Measurements from ENCODE around the gene PARK7.

Gene PARK7

DNA sequence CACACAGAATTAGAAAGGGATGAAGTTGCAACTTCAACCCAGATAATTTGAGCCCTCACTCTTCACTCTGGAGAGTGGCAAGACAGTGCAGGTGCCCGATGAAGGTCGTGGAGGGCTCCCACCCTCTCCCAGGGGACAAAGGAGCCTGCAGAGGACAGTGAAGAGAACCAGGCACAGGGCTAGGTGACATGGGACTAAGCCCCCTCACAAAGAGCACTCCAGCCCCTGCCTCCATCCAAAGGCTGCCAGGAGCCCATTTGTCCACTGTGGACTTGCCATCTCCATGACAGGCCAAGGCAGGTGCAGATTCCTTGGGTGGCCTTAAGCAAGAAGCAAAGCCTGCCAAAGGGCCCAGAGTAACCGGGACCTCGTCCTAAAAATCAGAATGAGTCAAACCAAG lies 49.5 kb downstream of the PARK7 start:
- no peak overlapping the region for H3K4me3 Mint-ChIP-seq
- H3K27ac Mint-ChIP-seq = no peak overlapping the region
- peaks cover 26% of the 10 kb centered on the region for H3K4me1 Mint-ChIP-seq
- TF ChIP-seq, protein P1, sequence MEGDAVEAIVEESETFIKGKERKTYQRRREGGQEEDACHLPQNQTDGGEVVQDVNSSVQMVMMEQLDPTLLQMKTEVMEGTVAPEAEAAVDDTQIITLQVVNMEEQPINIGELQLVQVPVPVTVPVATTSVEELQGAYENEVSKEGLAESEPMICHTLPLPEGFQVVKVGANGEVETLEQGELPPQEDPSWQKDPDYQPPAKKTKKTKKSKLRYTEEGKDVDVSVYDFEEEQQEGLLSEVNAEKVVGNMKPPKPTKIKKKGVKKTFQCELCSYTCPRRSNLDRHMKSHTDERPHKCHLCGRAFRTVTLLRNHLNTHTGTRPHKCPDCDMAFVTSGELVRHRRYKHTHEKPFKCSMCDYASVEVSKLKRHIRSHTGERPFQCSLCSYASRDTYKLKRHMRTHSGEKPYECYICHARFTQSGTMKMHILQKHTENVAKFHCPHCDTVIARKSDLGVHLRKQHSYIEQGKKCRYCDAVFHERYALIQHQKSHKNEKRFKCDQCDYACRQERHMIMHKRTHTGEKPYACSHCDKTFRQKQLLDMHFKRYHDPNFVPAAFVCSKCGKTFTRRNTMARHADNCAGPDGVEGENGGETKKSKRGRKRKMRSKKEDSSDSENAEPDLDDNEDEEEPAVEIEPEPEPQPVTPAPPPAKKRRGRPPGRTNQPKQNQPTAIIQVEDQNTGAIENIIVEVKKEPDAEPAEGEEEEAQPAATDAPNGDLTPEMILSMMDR (IDR thresholded peaks at IDR 0.05) = no peak
- no peak for DNase-seq
- no peaks in the 10 kb centered on the region for H3K27me3 Mint-ChIP-seq (ENCODE audit: low read depth, poor library complexity)
- H3K36me3 Mint-ChIP-seq (ENCODE audit: low read depth) = peaks cover 20% of the 10 kb centered on the region
- no peaks in the 10 kb centered on the region for H3K9me3 Mint-ChIP-seq

DNA sequence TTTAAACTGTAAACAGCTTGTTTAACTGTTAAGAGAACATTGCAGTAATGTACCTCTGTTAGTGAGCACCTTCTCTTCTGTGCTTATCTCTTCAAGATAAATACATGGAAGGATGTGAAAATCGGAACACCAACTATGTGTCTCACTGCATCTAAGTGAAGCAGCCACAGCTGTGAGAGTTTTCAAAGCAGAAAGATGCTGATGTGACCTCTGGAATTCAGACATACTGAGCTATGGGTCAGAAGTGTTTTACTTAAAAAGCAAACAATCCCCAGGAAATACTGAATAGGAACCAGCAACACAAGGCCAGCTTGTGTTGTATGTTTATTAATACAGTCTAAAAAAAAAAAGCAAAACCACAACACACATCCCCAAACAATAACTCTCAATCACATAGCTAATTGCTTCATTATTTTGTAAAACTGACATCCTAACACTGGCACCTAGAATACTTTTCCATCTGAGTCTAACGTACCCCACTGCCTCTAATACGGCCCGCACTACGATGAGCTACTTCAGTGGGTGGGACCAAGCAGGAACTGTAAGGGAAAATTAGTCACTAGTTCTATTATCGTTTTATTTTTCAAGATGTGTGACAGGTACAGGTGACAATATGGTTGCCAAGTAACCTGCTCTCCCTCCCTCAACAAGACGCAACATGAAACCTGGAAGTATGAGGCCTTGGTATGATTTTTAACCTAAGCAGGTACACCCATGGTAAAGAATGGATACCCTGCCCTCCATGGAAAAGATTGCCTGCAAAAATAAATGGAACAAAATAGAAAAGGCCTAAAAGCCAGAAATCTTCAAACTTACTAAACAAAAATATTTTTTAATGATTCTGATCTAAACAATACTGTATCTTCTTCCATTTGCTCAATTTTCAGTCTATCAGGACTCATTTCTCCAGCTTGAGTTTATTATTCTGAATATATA lies 50.7 kb downstream of the PARK7 start:
- Mint-ChIP-seq H3K4me3 (no peak overlapping the region), H3K36me3 (ENCODE audit: low read depth) (peaks cover 20% of the 10 kb centered on the region), H3K9me3 (no peaks in the 10 kb centered on the region), H3K27ac (no peak overlapping the region), H3K27me3 (ENCODE audit: low read depth, poor library complexity) (no peaks in the 10 kb centered on the region), H3K4me1 (peaks cover 29% of the 10 kb centered on the region)
- DNase-seq = no peak
- TF ChIP-seq, protein P1 (IDR thresholded peaks at IDR 0.05) = no peak

DNA sequence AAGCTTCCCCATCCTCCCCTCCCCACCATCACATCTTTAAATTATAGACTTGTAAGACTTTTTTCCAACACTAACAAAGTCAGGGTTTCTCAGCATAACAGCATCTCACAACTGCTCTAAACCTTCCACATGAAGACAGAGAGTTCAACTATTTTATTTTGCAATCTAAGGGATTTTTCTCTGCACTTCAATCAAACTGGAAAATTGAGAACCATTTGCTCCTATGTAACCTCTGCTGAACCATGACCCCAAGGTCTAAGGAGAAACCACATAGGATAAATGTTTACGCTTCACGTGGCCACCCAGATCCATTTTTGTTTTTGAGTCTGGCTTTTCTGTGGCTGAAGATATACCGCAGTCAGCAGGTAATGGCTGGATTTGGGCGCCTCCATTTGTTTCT lies 51.4 kb downstream of the PARK7 start:
- no peaks in the 10 kb centered on the region for H3K9me3 Mint-ChIP-seq
- H3K27ac Mint-ChIP-seq = no peak overlapping the region
- TF ChIP-seq, protein P1 (IDR thresholded peaks at IDR 0.05) = no peak
- H3K4me3 Mint-ChIP-seq = no peak overlapping the region
- peaks cover 20% of the 10 kb centered on the region for H3K36me3 Mint-ChIP-seq (ENCODE audit: low read depth)
- no peak for DNase-seq
- H3K4me1 Mint-ChIP-seq = peaks cover 37% of the 10 kb centered on the region
- H3K27me3 Mint-ChIP-seq (ENCODE audit: low read depth, poor library complexity) = no peaks in the 10 kb centered on the region

DNA sequence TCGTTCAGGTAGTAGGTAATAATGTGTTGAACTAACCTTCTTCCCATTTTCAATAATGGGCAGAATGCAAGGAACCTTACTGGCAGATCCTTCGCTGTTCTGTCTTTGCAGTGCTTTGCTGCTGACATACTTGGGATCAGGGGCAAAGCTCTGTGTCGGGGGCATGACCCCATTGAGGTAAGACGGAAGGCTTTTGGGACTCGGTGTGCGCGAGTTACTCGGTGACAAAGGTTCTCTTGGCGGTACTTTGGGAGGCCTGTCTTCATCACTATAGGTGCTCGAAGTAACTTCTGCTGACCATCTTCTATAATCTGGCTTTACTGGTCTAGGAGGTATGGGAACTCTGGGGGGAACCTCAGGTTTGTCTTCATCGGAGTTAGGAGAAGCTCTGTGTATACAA lies 51.9 kb downstream of the PARK7 start:
- Mint-ChIP-seq H3K9me3 (no peaks in the 10 kb centered on the region), H3K27me3 (ENCODE audit: low read depth, poor library complexity) (no peaks in the 10 kb centered on the region), H3K36me3 (ENCODE audit: low read depth) (peaks cover 20% of the 10 kb centered on the region), H3K27ac (no peak overlapping the region), H3K4me3 (no peak overlapping the region), H3K4me1 (peaks cover 41% of the 10 kb centered on the region)
- TF ChIP-seq, protein P1 (IDR thresholded peaks at IDR 0.05) = no peak
- no peak for DNase-seq

DNA sequence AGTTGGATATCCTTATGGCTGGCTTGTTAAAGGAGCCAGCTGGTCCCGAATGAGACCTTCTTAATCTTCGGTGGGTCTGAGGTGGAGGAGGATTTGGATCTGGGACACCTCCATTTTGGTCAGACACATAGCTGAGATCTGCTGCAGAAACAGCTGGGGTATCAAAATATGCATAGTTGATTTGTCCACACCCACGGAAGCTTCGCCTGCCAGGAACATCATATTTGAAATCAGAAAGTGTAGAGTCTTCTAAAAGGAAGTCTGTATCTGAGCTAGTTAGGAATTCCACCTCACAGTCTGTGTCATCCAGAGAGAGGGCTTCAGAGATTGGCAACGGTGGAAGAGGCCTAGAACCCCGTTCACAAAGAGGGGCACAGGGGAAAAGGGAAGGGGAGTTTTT lies 52.3 kb downstream of the PARK7 start:
- Mint-ChIP-seq H3K36me3 (ENCODE audit: low read depth) (peaks cover 20% of the 10 kb centered on the region), H3K27ac (no peak overlapping the region), H3K4me3 (no peak overlapping the region), H3K27me3 (ENCODE audit: low read depth, poor library complexity) (no peaks in the 10 kb centered on the region), H3K9me3 (no peaks in the 10 kb centered on the region), H3K4me1 (peaks cover 45% of the 10 kb centered on the region)
- DNase-seq = no peak
- TF ChIP-seq, protein P1 (IDR thresholded peaks at IDR 0.05) = no peak

Data from nephron progenitor cell (in vitro differentiated cells).